GM10266 (cell line): Measurements from ENCODE around the gene CLEC3B.
A peak's percentile ranks its signal among the peaks of the same experiment; 100 is the strongest.
"Not testable (repeated sequence)": the region's sequence is repeated elsewhere in the genome, so short reads cannot be mapped to it uniquely, and the experiment has no call there.

Experiments
- DNase-seq: peaks from one replicate; pipeline ENCODE4 v3.0.0; 2012; ENCODE audit errors: extremely low spot score
- CTCF ChIP-seq: IDR thresholded peaks from 2 replicates; pipeline ENCODE4 v1.5.1; 2012; ENCODE audit warnings: mild to moderate bottlenecking, low read depth; ENCODE audit not compliant: control insufficient read depth, insufficient read depth; ENCODE audit errors: missing control alignments

CLEC3B gene

GRCh38 chr3:45026038-45026437 is at the start of gene CLEC3B:
Gene CLEC3B (plus strand): TSS chr3:45026303. CDS start chr3:45026363, 60 bp downstream.
- TF ChIP-seq CTCF = no peak
- no peak for DNase-seq

DNA sequence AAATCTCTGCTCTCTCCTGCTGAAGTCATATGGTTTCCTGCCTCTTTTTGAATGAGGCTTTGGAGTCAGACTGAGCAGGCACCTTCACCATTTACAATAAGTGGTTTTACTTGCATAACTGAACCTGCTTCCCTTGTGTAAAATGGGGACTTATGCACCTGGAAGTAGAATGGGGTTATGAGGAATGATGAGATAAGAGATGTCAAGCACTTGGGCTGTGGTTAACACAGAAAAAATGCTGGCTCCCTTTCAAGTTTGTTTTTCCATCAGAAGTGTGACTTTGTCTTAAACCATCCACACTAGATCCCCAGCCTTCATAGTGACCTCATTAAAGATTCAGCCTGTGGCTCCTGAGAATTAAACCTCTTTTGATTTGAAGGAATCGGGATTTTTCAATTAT is 44.9 kb upstream of the CLEC3B start:
- TF ChIP-seq CTCF = no peak

GRCh38 chr3:44981751-44982150 is 44.4 kb upstream of the CLEC3B start:
- no peak for TF ChIP-seq CTCF
- peak; percentile 63 for DNase-seq

More for the DNA sequence above, 44.9 kb upstream of the CLEC3B start:
- no peak for DNase-seq

- DNase-seq = no peak
- no peak for TF ChIP-seq CTCF
These were observed 43.3 kb upstream of the CLEC3B start for GRCh38 chr3:44982817-44983216.

DNA sequence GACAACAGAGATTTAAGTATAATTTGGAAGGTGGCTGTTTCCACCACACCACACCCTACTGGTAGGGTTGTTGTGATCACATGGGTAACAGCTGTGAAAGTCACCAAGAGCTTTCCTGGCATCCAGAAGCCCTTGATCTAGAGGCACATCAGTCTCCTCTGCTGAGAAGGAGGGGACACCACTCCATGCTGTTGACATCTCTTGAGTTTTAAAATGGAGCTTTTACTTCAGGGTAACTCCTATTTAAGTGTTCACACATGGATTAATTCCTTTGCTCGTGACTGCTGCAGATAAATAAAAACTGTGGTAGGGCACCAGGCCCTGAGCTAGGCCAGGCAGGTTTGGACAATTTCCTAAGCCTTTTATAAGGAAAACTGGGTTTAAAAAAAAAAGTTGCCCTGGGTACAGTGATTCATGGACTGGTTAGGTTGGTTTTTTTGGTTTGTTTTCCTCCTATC is 42.6 kb upstream of the CLEC3B start:
- TF ChIP-seq CTCF = no peak
- DNase-seq = no peak

- peak; percentile 54 for DNase-seq
- no peak for TF ChIP-seq CTCF
These were observed 41.8 kb upstream of the CLEC3B start for GRCh38 chr3:44984335-44984734.

GRCh38 chr3:44986330-44986729 is 39.8 kb upstream of the CLEC3B start:
- not testable (repeated sequence) for DNase-seq

- no peak for TF ChIP-seq CTCF
These were observed 38.8 kb upstream of the CLEC3B start for GRCh38 chr3:44987332-44987731.

More at GRCh38 chr3:44987332-44987731, 38.8 kb upstream of the CLEC3B start:
- no peak for DNase-seq
